Rectal smooth muscle tissue (tissue), 1 donor: ENCODE data around the gene ARPC1B.
"Not testable (repeated sequence)": the region's sequence is repeated elsewhere in the genome, so short reads cannot be mapped to it uniquely, and the experiment has no call there.

Experiments
- H3K27ac ChIP-seq: one replicate; pipeline ENCODE4 v1.7.0; 2013; ENCODE audit warnings: low read depth, low read length, inconsistent platforms
- H3K27me3 ChIP-seq: one replicate; pipeline ENCODE4 v1.7.0; 2013; ENCODE audit warnings: low read length; ENCODE audit not compliant: control insufficient read depth, insufficient read depth
- H3K36me3 ChIP-seq: one replicate; pipeline ENCODE4 v1.7.0; 2013; ENCODE audit warnings: low read length; ENCODE audit not compliant: control insufficient read depth, insufficient read depth
- H3K4me1 ChIP-seq: one replicate; pipeline ENCODE4 v1.7.0; 2013; ENCODE audit warnings: low read length; ENCODE audit not compliant: control insufficient read depth, insufficient read depth
- H3K4me3 ChIP-seq: one replicate; pipeline ENCODE4 v1.7.0; 2013; ENCODE audit warnings: low read length
- H3K9ac ChIP-seq: one replicate; pipeline ENCODE4 v1.7.0; 2013; ENCODE audit warnings: low read length

The ARPC1B gene

GRCh38 chr7:99372275-99373090, 2.0 kb upstream of the ARPC1B start:
- H3K4me1 ChIP-seq = no peaks in the 10 kb centered on the region
- H3K36me3 ChIP-seq = peaks cover 3% of the 10 kb centered on the region
- no peak overlapping the region for H3K9ac ChIP-seq
- no peak overlapping the region for H3K4me3 ChIP-seq
- no peak overlapping the region for H3K27ac ChIP-seq
- H3K27me3 ChIP-seq = no peaks in the 10 kb centered on the region

GRCh38 chr7:99373091-99374066, 1.2 kb upstream of the ARPC1B start:
- peak overlapping the region; percentile 72 for H3K4me3 ChIP-seq
- H3K27ac ChIP-seq = peak overlapping the region; percentile 72
- H3K9ac ChIP-seq = no peak overlapping the region

GRCh38 chr7:99375070-99375807, 709 bp downstream of the ARPC1B start:
- H3K4me3 ChIP-seq = peak overlapping the region; percentile 71
- H3K27ac ChIP-seq = peak overlapping the region; percentile 74
- no peak overlapping the region for H3K9ac ChIP-seq
- H3K27me3 ChIP-seq = no peaks in the 10 kb centered on the region
- peaks cover 5% of the 10 kb centered on the region for H3K4me1 ChIP-seq
- H3K36me3 ChIP-seq = no peaks in the 10 kb centered on the region

More at GRCh38 chr7:99373091-99374066, 1.2 kb upstream of the ARPC1B start:
- H3K36me3 ChIP-seq = peaks cover 3% of the 10 kb centered on the region
- H3K27me3 ChIP-seq = no peaks in the 10 kb centered on the region
- H3K4me1 ChIP-seq = no peaks in the 10 kb centered on the region

- H3K27ac ChIP-seq = peak overlapping the region; percentile 70
- peak overlapping the region; percentile 23 for H3K4me3 ChIP-seq
- H3K27me3 ChIP-seq = no peaks in the 10 kb centered on the region
- no peak overlapping the region for H3K9ac ChIP-seq
- peaks cover 7% of the 10 kb centered on the region for H3K4me1 ChIP-seq
- H3K36me3 ChIP-seq = no peaks in the 10 kb centered on the region
These were observed 4.6 kb downstream of the ARPC1B start for GRCh38 chr7:99379043-99379577.

GRCh38 chr7:99379693-99380031, 5.1 kb downstream of the ARPC1B start:
- H3K9ac ChIP-seq, H3K4me1 ChIP-seq, H3K36me3 ChIP-seq: not testable (repeated sequence)

GRCh38 chr7:99380032-99380822, 5.7 kb downstream of the ARPC1B start:
- Histone ChIP-seq H3K36me3 (no peaks in the 10 kb centered on the region), H3K4me3 (peak overlapping the region; percentile 40), H3K27ac (peak overlapping the region; percentile 70), H3K9ac (no peak overlapping the region), H3K4me1 (peaks cover 7% of the 10 kb centered on the region), H3K27me3 (no peaks in the 10 kb centered on the region)

More at GRCh38 chr7:99379693-99380031, 5.1 kb downstream of the ARPC1B start:
- H3K4me3 ChIP-seq = peak overlapping the region; percentile 23
- peak overlapping the region; percentile 70 for H3K27ac ChIP-seq
- not testable (repeated sequence) for H3K27me3 ChIP-seq

GRCh38 chr7:99380823-99381663, 6.5 kb downstream of the ARPC1B start:
- Histone ChIP-seq H3K27me3 (no peaks in the 10 kb centered on the region), H3K4me1 (peaks cover 7% of the 10 kb centered on the region), H3K27ac (peak overlapping the region; percentile 70), H3K36me3 (no peaks in the 10 kb centered on the region), H3K9ac (no peak overlapping the region), H3K4me3 (peak overlapping the region; percentile 40)

GRCh38 chr7:99381664-99382075, 7.1 kb downstream of the ARPC1B start:
- Histone ChIP-seq H3K4me1 (peaks cover 7% of the 10 kb centered on the region), H3K27me3 (no peaks in the 10 kb centered on the region), H3K27ac (no peak overlapping the region), H3K4me3 (no peak overlapping the region), H3K36me3 (peaks cover 4% of the 10 kb centered on the region), H3K9ac (no peak overlapping the region)

- H3K9ac ChIP-seq = no peak overlapping the region
- H3K27ac ChIP-seq = no peak overlapping the region
- no peak overlapping the region for H3K4me3 ChIP-seq
- peaks cover 8% of the 10 kb centered on the region for H3K36me3 ChIP-seq
- H3K4me1 ChIP-seq = peaks cover 7% of the 10 kb centered on the region
- H3K27me3 ChIP-seq = no peaks in the 10 kb centered on the region
These were observed 8.7 kb downstream of the ARPC1B start for GRCh38 chr7:99383203-99383602.

GRCh38 chr7:99383791-99384370, 9.4 kb downstream of the ARPC1B start:
- Histone ChIP-seq H3K27me3 (no peaks in the 10 kb centered on the region), H3K4me1 (peaks cover 7% of the 10 kb centered on the region), H3K9ac (no peak overlapping the region), H3K4me3 (no peak overlapping the region), H3K36me3 (peaks cover 10% of the 10 kb centered on the region), H3K27ac (no peak overlapping the region)
